WTC11 (cell line): Measurements from ENCODE around the gene OTUB2.

Experiments
- ESRRA ChIP-seq: sonication (generic); formaldehyde crosslinking; IDR thresholded peaks from 2 replicates; pipeline ENCODE4 v1.8.1; 2022; ENCODE audit warnings: mild to moderate bottlenecking, missing genetic modification reagents, borderline replicate concordance
- TEAD4 ChIP-seq: sonication (generic); formaldehyde crosslinking; IDR thresholded peaks from 2 replicates; pipeline ENCODE4 v1.8.0; 2022; ENCODE audit warnings: mild to moderate bottlenecking, missing genetic modification reagents
- TP53 ChIP-seq: sonication (generic); formaldehyde crosslinking; IDR thresholded peaks from 2 replicates; pipeline ENCODE4 v1.8.1; 2023; ENCODE audit warnings: mild to moderate bottlenecking, missing genetic modification reagents
- ZNF232 ChIP-seq: sonication (generic); formaldehyde crosslinking; IDR thresholded peaks from 2 replicates; pipeline ENCODE4 v1.8.0; 2022; ENCODE audit warnings: mild to moderate bottlenecking, missing genetic modification reagents
- TF ChIP-seq, protein P1 (sequence below): fragments of 200-600 bp; IDR thresholded peaks from 2 replicates; pipeline ENCODE4 v1.8.0; 2022; ENCODE audit warnings: antibody characterized with exemption
- TF ChIP-seq, protein P2 (sequence below): sonication (generic); formaldehyde crosslinking; IDR thresholded peaks from 2 replicates; pipeline ENCODE4 v1.8.0; 2022; ENCODE audit warnings: mild to moderate bottlenecking, missing genetic modification reagents
- TF ChIP-seq, protein P3 (sequence below): sonication (generic); formaldehyde crosslinking; IDR thresholded peaks from 2 replicates; pipeline ENCODE4 v1.8.0; 2022; ENCODE audit warnings: mild to moderate bottlenecking, missing genetic modification reagents
- TF ChIP-seq, protein P4 (sequence below): sonication (generic); formaldehyde crosslinking; IDR thresholded peaks from 2 replicates; pipeline ENCODE4 v1.8.1; 2023; ENCODE audit warnings: mild to moderate bottlenecking, missing genetic modification reagents, moderate library complexity

DNA sequence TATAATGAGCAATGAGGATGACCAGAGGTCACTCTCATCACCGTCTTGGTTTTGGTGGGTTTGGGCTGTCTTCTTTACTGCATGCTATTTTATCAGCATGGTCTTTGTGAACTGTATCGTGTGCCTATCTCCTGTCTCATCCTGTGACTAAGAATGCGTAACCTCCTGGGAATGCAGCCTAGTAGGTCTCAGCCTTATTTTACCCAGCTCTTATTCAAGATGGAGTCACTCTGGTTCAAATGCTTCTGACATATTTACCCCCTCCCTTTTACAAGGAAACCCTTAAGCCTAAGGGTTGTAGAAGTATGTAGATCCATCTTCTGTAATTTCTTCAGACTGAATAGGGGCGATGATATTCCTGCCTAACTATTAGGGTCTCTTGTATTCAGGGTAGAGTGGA is 63.3 kb downstream of the OTUB2 start:
- TF ChIP-seq, protein P1, sequence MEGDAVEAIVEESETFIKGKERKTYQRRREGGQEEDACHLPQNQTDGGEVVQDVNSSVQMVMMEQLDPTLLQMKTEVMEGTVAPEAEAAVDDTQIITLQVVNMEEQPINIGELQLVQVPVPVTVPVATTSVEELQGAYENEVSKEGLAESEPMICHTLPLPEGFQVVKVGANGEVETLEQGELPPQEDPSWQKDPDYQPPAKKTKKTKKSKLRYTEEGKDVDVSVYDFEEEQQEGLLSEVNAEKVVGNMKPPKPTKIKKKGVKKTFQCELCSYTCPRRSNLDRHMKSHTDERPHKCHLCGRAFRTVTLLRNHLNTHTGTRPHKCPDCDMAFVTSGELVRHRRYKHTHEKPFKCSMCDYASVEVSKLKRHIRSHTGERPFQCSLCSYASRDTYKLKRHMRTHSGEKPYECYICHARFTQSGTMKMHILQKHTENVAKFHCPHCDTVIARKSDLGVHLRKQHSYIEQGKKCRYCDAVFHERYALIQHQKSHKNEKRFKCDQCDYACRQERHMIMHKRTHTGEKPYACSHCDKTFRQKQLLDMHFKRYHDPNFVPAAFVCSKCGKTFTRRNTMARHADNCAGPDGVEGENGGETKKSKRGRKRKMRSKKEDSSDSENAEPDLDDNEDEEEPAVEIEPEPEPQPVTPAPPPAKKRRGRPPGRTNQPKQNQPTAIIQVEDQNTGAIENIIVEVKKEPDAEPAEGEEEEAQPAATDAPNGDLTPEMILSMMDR, result no peak
- TF ChIP-seq ESRRA (CRISPR knock-in tag) (no peak), ZNF232 (no peak), TP53 (CRISPR knock-in tag) (no peak), TEAD4 (CRISPR knock-in tag) (no peak)
- TF ChIP-seq, protein P2, sequence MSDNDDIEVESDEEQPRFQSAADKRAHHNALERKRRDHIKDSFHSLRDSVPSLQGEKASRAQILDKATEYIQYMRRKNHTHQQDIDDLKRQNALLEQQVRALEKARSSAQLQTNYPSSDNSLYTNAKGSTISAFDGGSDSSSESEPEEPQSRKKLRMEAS, result no peak
- TF ChIP-seq, protein P3, sequence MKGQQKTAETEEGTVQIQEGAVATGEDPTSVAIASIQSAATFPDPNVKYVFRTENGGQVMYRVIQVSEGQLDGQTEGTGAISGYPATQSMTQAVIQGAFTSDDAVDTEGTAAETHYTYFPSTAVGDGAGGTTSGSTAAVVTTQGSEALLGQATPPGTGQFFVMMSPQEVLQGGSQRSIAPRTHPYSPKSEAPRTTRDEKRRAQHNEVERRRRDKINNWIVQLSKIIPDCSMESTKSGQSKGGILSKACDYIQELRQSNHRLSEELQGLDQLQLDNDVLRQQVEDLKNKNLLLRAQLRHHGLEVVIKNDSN (CRISPR knock-in tag), result no peak
- TF ChIP-seq, protein P4, sequence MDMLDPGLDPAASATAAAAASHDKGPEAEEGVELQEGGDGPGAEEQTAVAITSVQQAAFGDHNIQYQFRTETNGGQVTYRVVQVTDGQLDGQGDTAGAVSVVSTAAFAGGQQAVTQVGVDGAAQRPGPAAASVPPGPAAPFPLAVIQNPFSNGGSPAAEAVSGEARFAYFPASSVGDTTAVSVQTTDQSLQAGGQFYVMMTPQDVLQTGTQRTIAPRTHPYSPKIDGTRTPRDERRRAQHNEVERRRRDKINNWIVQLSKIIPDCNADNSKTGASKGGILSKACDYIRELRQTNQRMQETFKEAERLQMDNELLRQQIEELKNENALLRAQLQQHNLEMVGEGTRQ (CRISPR knock-in tag), result no peak
